Measurements from ENCODE around the gene FTH1.

DNA sequence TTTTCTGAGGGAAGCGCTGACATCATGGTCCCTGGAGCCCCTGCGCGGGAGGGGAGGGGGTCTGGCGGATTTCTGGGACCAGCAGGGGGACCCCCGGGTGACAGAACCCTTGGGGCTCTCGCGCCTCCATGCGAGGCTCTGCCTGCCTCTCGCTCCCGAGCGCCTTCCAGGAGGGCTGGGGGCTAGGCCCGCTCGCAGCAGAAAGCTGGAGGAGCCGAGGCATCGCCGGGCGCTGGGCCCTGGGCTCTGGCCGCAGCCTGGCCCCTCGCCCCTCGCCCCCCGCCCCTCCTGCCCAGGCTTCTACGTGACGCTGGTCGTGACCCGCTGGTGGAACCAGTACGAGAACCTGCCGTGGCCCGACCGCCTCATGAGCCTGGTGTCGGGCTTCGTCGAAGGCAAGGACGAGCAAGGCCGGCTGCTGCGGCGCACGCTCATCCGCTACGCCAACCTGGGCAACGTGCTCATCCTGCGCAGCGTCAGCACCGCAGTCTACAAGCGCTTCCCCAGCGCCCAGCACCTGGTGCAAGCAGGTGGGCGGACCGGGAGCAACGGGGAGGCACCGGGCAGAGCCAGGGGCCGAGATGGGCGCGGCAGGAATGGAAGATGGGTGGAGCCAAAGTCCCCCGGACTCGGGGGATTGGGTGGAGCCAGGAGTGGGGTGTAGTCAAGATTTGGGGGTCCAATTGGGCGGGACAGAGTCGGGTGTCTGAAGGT is 11.9 kb downstream of the FTH1 start:
- no peak for TF ChIP-seq POLR2A (IDR thresholded peaks at IDR 0.05; ENCODE audit: low read length)
- TF ChIP-seq GATA1 (IDR thresholded peaks at IDR 0.05; ENCODE audit: low read depth, low read length) = no peak
